Esophagus squamous epithelium (tissue), 4 donors: ENCODE measurements around the gene FHL1.

Experiments
- CTCF ChIP-seq, 6 experiments: fragments of 450-650 bp in 4 of 6; fragments of 200-600 bp in 2 of 6; sonication (generic) in 2 of 6; IDR thresholded peaks; one replicate each; pipeline ENCODE4 v1.5.1; 2016 to 2019; ENCODE audit warnings: antibody characterized with exemption in 6 of 6, mild to moderate bottlenecking in 4 of 6, moderate library complexity in 4 of 6
- POLR2A ChIP-seq, 4 donors: fragments of 450-650 bp; IDR thresholded peaks; one replicate each; pipeline ENCODE4 v1.6.1; 2017; ENCODE audit warnings: antibody characterized with exemption in 4 of 4, mild to moderate bottlenecking in 4 of 4, moderate library complexity in 3 of 4

DNA sequence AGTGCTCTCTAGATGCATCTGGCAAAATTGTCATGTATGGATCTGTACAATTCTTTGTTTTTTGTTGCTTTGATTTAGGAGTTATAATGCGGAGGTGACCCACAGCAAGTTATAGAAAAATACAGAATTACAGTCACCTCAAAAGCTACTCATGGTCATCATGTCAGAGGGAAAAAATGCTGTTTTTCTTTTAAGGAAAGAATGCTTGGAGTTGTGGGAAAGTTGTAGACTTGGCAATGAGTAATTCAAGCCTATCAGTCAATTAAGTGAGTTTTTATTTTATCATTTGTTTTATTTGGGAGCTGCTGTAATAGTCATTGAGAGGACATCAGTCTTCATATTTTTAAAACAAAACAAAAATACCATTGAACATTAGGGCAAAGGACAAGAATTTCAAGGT lies 16.4 kb downstream of the FHL1 start:
- TF ChIP-seq CTCF (IDR thresholded peaks at IDR 0.05) (no peak), POLR2A (IDR thresholded peaks at IDR 0.05) (no peak)
